Left renal pelvis (tissue), 4 donors: ENCODE results near the gene EBF3. TPM values are rescaled to one million over a fixed set of nuclear protein-coding genes. Genes with fewer than 3 reads are reported as not detected.

Source experiments
- DNase-seq, 4 donors: peaks; one replicate each; pipeline ENCODE4 v3.0.0-alpha.2; 2013; ENCODE audit warnings: low read depth in 4 of 4, low spot score in 3 of 4
- polyA plus RNA-seq, 4 donors: library from polyadenylated mRNA; unstranded; fragments of 120-200 nt; gene quantifications; one replicate each; pipeline ENCODE4 v1.2.1, GENCODE V29; 2013; ENCODE audit not compliant: insufficient read length in 4 of 4

The EBF3 gene
- polyA plus RNA-seq, 4 donors = 1.8 to 47.4 (median 3.6) TPM

DNA sequence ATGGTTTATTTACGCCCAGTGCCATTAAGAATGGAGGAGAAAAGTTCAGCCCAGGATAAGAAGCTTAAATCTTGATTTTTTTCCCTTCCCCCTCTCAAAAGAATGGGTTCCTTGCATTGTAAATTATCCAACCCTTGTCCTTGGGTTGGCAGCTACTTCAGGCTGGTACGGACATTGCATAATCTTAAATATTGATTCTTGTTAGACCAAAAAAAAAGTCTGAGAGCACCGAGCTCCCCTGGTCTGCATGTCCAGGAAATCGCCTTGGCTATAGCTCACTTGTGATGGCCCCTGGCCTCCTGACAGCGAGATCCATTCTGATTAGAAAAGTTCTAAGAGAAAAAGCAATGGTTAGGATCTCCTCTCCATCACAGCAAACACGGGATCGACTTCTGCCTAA is 151.7 kb downstream of the EBF3 start:
- DNase-seq = no peak

DNA sequence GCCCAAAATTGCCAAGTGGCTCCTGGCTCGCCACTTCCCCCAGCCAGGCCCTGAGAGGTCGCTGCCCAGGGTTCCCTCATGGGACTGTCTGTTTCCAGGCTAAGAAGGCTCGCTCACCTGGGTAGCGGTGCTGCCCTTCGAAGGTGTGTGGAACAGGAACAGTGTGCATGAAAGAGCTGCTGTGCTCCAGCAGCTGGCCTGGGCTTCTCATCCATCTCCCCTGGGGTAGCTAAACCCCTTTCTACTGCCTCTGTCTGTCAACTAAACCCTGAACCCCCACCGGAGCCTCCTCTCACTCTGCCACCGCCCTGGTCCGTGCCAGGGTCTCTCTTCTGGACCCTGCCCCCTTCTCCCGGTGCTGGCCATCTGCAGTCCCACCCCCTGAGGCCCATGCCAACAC is 152.9 kb downstream of the EBF3 start:
- no peak for DNase-seq

DNA sequence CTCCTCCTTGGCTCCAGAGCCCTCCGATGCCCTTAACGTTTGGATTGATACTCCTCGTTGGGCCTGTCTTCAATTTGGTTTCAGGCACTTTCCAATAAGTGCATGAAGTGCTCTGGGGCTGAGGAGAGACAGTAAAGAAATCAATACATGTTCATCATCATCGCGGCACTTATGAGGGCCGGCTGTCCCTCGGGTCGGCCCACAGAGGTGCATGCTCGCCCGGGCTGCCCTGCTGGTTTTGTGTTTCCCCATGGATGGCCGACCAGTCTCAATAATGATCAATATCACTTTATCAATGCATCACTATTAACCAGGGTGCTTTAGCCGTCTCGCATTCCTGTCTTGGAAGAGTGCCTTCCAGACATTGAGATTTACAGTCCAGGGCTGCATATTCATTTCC is 154.2 kb downstream of the EBF3 start:
- DNase-seq = no peak

DNA sequence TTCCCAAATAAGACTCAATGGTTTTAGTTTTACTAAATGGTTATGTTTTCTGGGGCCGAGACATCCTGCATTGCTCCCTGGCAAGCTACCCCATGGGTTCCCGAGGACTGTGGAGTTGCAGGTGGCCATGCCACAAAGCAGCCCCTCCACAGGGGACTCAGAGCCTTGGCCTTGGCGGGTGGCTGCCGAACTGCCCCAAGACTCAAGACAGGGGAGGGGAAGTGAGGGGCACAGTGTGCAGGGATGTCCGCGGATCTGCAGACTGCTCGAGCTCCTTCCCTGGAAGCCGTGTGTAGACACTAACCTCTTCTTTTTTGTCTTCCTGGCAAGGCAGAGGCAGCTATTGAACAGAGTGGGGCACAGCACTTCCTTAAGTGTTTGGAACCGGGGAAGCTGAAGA is 154.6 kb downstream of the EBF3 start:
- DNase-seq = no peak

DNA sequence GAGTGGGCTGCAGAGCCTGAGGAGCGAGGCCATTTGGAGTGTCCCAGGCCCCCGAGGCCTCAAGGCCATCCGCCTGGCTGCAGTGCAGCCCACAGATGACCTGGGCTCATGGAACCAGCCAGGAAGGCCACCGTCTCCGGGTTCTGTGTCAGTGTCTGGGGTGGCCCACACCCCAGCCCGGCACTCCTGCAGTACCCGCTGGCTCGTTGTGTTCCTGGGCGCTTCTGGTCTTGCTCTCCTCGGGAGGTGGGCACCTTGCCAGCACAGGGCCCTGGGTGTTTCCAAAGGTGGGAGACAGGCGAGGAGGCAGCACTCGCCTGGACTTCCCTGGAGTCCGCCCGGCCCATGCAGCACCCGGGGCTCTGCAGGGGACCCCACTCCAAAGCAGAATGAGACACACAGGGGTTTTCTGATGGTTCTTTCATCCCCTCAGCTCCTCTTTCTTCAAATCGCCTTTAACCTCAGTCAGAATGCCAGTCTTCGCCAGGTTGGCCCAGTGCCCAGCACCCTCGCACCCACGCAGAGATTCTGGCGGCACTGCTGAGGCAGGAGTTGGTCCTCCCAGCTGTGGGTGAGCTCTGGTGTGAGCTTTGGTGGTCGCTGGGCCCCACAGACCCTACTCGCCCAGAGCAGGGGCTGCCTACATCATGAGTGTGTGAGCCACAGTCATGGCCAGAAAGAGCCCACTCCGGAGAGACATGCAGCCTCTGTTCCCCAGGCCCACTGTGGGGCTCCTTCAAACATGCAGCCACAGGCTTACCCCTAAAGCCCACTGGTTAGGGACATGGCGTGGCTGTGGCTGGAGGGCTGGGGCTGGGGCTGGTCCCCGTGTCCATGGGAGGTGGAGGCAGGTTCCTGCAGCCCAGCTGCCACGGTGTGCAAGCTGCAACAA is 155.7 kb downstream of the EBF3 start:
- no peak for DNase-seq

DNA sequence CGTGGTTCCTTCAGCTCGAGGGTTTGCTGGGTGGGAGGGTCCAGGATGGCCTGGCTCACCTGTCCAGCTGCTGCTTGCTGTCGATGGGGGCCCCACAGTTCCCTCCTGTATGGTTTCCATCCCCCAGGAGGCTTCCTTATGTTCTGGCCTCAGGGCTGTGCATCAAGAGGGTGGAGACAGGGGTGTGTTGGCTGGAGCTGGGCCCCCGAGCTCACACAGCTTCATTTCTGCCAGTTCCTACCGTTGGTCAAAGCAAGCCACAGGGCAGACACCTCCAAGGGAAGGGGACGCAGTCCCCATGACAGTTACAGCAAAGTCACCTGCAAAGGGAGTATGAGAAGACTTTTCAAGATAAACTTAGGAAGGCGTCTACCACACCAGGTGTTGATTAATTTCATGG is 156.9 kb downstream of the EBF3 start:
- no peak for DNase-seq

DNA sequence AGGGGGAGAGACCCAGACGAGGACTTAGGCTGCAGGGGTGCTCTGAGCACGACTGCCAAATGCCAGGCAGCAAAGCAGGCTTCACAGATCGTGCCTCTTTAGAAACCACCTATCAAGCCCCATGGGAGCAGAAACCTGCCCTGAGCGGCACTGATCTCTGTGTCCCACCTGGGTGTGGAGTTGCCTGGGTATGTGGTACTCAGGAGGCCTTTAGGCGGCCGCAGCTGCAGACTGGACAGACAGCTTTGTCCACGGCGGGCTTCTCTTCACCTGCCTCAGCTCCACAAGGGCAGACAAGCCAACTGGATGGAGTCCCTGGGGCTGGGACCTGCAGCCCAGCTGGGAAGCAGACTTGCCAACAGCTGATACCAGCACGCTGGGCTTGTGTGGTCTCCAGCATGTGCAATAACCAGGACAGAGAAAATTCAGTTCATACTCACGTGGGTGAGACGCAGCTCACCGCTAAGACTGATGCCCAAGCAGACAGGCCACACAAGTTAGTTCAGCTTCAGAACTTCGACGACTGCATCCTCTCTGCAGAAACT is 163.2 kb downstream of the EBF3 start:
- DNase-seq = no peak

DNA sequence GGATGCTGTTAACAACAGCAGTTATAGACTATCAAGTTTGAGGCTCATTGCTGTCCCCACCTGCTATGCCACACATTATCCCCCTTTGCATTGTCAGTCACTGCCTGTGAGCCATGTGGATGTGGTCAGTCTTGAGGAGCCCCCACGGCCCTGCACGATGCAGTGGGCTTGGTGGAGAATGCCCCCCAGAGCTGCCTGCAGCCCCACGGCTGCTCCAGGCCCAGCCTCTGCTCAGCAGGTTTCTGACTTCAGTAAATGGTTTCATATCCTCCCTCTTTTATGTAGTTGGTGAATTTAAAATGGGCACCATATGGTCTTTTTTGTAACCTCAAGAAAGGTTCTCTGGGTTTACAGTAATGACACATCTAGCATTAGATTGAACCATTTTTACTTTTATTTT is 164.1 kb downstream of the EBF3 start:
- DNase-seq = no peak

DNA sequence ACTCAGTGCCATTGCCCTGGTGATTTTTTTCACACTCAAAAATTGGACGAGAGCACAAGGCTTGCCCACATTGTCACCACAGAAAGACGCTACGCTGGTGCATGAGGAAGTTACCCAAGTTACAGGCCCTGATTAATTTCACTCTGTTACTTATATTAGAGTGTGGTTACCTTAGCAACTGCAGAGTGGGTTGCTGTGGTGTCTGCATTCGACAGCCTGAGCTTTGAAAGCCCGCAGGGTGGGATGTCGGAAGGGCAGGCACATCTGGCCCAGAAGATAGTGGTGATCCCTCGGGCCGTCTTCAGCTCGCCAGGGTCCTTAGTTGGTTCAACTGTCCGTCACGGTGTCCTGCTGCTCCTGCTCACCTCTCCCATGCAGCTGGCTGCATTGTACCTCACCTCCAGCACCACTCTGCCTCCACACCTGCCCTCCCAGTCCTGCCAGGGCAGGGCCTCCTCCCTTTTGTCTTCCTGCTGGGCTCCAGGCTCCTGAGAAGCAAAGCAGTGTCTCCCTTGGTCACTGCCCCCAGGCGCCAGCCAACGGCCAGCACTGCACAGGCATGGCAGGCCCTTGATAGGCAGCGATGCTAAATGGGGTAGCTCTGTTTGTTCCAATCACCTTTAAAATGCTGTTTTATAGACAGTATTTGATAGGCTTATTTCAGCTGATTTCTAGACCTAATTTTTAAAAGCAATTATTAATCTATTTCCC is 167.2 kb downstream of the EBF3 start:
- DNase-seq = no peak

DNA sequence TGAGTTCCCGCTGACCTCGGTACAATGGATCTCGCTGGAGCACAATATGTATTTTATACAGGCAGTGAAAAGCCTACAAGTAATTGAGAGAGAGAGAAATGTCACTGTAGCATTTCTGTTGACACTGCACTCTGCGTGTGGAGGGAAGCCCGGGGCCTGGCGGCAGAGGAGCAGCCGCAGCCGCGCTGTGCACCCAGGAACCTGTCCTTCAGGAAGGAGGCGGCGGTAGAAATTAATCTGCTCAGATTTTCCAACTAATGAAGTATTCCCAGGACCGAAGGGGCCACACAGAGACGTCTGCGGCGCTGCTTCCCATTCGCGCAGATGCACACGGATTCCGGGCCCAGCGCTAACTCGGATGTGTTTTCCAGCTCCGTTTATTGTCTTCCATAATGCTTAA is 170.1 kb downstream of the EBF3 start:
- DNase-seq = no peak

DNA sequence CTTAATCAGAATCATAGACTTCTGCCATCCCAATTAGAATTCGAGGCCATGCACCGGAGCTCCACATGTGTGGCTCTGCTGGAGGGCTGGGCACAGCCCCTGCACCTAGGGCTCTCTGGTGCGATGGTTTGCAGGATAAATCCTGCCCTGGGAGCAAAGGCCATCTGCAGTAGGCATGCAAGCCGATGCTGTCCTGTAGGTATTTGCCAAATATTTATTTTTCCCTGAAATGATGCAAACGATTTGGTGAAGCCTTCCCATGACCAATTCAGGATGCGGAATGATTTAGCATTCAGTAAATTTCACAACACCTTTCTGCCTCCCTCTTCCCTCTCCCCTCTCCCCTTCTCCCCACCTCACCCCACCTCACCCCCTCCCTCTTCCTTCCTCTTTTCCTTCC is 170.6 kb downstream of the EBF3 start:
- no peak for DNase-seq

DNA sequence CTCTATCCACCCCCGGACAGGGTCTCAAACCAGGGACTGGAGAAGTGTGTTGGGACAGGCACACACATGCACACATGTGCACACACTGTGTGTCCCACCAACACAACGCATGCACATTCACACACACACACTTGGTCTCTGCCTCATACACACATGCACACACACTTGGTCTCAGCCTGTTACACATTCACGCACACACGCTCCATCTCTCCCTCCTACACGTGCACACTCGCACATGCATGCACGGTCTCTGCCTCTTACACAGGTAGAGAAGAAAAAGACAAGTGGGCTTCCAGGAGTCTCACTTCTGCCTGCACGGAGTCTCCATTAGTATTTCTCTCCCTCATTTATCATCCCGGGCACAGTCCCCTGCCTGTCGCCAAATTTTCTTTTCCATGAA is 171.2 kb downstream of the EBF3 start:
- no peak for DNase-seq

DNA sequence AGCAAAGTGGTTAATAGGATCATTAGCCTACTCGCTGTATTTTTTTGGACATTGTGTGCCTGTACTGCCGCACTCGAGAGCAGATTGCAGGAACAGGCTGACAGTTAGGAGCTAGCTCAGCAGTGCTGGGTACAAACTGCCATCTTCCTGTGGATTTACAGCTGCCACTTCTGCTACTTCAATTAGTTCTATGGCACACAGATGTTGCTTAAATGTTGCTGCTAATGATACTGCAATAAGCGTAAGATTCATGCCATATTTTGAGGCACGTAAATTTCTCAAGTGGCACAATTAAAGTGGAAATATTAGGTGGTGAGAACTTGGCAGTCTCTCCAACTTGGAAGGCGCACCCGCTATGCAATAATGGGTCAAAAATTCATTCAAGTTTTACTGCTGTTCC is 171.9 kb downstream of the EBF3 start:
- no peak for DNase-seq

DNA sequence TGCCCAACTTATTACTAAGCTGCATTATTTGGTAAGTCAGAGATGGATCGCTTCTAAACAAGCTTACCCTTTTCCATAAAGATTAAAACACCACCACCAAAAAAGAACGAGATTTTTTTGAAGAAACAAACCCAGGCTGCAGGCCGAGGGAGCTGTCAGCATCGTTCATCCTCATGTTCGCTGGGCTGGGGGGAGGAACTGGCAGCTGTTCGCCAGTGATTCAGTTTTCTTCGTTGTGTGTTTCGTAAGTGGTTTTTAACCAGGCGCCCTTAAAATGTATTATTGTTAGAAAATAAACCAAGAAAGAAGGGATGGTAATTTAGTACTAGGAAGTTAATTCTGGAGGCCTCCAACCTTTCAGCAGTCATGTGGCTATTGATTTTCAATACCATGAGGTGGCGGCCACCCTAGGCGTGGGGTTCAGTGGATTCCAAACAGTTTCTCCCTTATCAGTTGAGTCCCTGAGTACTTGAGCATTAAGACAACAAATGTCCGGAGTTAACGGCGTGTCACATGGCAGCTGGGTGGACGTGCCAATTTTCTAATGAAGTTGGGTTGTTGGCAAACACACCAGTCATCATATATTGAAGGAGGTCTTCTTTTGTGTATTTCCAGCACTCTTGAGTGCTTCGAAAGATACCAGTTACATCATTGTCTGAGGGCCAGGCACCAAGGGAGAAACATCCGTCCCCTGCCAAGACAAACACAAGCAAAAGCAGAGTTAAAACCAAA is 173.2 kb downstream of the EBF3 start:
- DNase-seq = no peak

DNA sequence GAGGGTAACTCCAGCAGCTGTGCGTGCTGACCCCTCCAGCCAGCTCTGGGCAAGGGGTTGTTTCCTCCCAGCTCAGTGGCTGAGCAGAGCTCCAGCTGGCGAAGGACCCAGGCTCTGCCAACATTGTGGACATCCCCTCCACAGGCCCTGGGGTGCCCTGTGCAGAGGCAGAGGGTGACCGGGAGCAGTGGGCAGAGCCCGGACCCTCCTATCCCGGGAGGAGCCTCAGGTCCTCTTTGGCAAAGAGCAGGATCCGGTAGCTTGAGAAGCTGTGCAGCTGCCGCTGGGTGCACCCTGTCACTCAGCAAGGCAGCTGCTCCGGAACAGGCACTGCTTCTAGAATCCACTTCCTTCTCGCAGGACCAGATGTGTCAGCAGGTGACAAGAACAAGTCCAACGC is 175.9 kb downstream of the EBF3 start:
- no peak for DNase-seq

DNA sequence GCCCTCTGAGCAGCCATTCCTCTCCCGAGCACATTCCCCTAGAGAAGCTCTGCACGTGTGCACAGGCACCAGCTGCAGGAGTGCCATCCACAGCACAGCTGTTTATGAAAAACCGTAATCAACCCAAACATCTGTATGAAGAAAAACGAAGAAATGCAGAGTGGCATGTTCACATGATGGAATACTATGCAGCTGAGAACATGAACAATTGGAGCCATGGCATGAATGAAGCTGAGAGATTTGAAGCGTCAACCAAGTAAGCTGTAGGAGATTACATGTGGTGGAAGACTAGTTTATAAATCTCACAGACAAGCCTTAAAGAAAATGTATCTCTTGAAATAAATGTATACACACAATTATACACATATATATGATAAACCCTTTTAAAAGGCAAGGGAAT is 176.5 kb downstream of the EBF3 start:
- DNase-seq = no peak

DNA sequence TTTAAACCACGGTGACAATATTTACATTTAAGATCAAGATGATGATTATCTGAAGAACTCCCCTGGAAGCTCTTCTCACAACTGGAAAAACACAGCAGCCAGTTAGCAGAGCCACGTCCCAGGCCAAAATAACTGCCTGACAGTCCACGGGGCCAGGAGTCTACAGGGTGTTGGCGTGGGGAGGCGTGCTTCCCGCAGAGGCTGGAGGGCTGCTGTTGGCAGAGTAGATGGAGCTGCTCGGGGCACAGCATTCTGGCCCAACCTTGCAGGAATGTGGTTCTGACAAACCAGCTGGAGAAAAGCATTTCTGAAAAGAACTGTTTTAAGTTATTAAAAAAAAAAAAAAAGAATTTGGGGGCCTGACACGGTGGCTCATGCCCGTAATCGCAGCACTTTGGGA is 177.9 kb downstream of the EBF3 start:
- no peak for DNase-seq

DNA sequence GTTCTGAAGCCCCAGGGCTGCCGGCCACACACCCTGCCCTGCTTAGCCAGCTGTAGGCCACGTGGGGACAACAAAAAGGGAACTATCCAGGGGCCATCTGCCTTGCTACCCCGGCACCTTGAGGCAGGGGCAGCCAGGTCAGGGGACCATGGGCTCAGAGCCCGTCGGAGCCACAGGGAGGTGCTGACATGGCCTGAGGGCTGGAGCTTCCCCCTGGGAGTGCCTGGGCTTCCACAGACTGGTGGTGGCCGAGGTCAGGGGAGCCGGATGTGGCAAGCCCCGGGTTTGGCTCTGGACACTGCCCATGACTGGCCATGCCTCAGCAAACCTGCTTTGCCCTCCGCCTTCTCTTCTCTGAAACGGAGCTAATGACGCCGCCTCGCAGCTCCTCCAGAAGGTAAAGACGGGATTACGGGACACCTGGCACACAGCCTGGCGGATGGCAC is 178.5 kb downstream of the EBF3 start:
- no peak for DNase-seq
